ENCODE measurements around the gene FBXO44. TPM values are rescaled to one million over a fixed set of nuclear protein-coding genes. Genes with fewer than 3 reads are reported as not detected.

The FBXO44 gene
- total RNA-seq, 1 donor from 2014 or later = 24.8 TPM

DNA sequence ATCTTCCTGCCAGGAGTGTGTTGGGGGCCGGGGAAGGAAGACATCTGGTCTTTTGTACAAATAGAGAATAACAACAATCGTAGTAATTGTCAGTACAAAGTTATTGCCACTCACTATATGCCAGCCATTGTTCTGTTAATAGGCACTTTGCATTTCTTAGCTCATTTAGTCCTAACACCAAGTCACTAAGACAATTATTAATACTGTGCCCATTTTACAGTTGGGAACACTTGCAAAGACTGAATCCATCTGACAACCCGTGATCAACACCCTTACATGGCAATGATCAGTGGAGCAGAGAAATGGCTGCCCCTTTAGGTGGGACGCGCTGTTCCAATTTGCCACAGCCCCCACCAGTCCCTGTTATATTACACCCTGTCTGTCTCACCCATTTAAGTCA is 33.8 kb upstream of the FBXO44 start:
- H3K27ac Mint-ChIP-seq = no peak overlapping the region
- no peak for DNase-seq (ENCODE audit: extremely low spot score, unreplicated experiment)
- no peaks in the 10 kb centered on the region for H3K9me3 Mint-ChIP-seq
- H3K4me3 Mint-ChIP-seq = no peak overlapping the region
- H3K36me3 Mint-ChIP-seq = no peaks in the 10 kb centered on the region
- H3K4me1 Mint-ChIP-seq (ENCODE audit: unreplicated experiment) = no peaks in the 10 kb centered on the region
- peaks cover 20% of the 10 kb centered on the region for H3K27me3 Mint-ChIP-seq
- TF ChIP-seq CTCF (conservative IDR thresholded peaks at IDR 0.05) = no peak

GRCh38 chr1:11622398-11622797 is 32.3 kb upstream of the FBXO44 start:
- no peak for DNase-seq (ENCODE audit: extremely low spot score, unreplicated experiment)
- no peaks in the 10 kb centered on the region for H3K4me1 Mint-ChIP-seq (ENCODE audit: unreplicated experiment)
- TF ChIP-seq CTCF (conservative IDR thresholded peaks at IDR 0.05) = no peak
- no peaks in the 10 kb centered on the region for H3K36me3 Mint-ChIP-seq
- no peak overlapping the region for H3K4me3 Mint-ChIP-seq
- H3K9me3 Mint-ChIP-seq = no peaks in the 10 kb centered on the region
- peaks cover 17% of the 10 kb centered on the region for H3K27me3 Mint-ChIP-seq
- no peak overlapping the region for H3K27ac Mint-ChIP-seq

GRCh38 chr1:11623702-11624101 is 31.0 kb upstream of the FBXO44 start:
- H3K4me1 Mint-ChIP-seq (ENCODE audit: unreplicated experiment) = no peaks in the 10 kb centered on the region
- no peak for TF ChIP-seq CTCF (conservative IDR thresholded peaks at IDR 0.05)
- H3K27me3 Mint-ChIP-seq = peaks cover 19% of the 10 kb centered on the region
- no peaks in the 10 kb centered on the region for H3K9me3 Mint-ChIP-seq
- no peak overlapping the region for H3K4me3 Mint-ChIP-seq
- no peaks in the 10 kb centered on the region for H3K36me3 Mint-ChIP-seq
- no peak for DNase-seq (ENCODE audit: extremely low spot score, unreplicated experiment)
- no peak overlapping the region for H3K27ac Mint-ChIP-seq

DNA sequence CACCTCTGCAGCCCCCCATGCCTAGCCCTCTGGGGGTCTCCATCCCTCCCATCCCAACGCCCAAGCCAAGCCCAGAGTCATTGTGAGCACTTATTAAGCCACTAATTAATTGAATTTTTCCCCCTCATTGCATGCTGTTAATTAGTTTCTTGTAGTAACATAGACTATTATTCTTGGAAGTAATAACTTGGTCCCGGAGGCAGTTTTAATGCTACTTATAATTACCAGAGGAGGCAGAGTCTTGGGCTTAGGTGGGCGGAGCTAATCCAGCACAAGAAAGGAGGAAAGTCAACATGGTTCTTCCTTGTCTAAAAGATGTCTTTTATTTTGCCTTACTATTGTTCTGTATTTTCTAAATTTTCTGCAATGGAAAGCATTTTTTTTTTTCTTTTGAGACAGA is 28.1 kb upstream of the FBXO44 start:
- Mint-ChIP-seq H3K4me3 (no peak overlapping the region), H3K4me1 (ENCODE audit: unreplicated experiment) (no peaks in the 10 kb centered on the region), H3K9me3 (no peaks in the 10 kb centered on the region), H3K27ac (no peak overlapping the region), H3K27me3 (peaks cover 26% of the 10 kb centered on the region), H3K36me3 (no peaks in the 10 kb centered on the region)
- no peak for DNase-seq (ENCODE audit: extremely low spot score, unreplicated experiment)
- no peak for TF ChIP-seq CTCF (conservative IDR thresholded peaks at IDR 0.05)

GRCh38 chr1:11628767-11629166 is 25.9 kb upstream of the FBXO44 start:
- H3K4me1 Mint-ChIP-seq (ENCODE audit: unreplicated experiment) = no peaks in the 10 kb centered on the region
- H3K36me3 Mint-ChIP-seq = no peaks in the 10 kb centered on the region
- no peak overlapping the region for H3K4me3 Mint-ChIP-seq
- no peaks in the 10 kb centered on the region for H3K9me3 Mint-ChIP-seq
- TF ChIP-seq CTCF (conservative IDR thresholded peaks at IDR 0.05) = no peak
- H3K27me3 Mint-ChIP-seq = peaks cover 22% of the 10 kb centered on the region
- DNase-seq (ENCODE audit: extremely low spot score, unreplicated experiment) = no peak
- H3K27ac Mint-ChIP-seq = no peak overlapping the region

Measured in type B pancreatic cell (in vitro differentiated cells).